ENCODE data around the gene C11orf24.
"Not testable (repeated sequence)": the region's sequence is repeated elsewhere in the genome, so short reads cannot be mapped to it uniquely, and the experiment has no call there.

Gene C11orf24

DNA sequence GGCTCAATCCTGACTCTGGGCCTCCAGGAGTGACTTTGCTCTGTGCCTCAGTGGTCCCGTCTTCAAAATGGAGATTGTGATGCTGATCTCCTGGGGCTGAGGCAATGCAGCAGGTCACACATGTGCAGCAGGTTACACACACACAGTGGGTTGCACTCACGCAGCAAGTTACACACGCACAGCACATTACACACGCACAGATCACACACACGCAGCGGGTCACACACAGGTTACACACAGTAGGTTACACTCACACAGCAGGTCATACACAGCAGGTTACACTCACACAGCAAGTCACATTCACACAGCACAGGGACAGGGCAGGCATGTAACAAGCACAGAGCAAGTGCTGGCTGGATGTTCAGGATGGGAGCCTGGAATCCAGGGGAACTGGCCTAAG is 11.3 kb downstream of the C11orf24 start:
- H3K4me1 ChIP-seq (ENCODE audit: control insufficient read depth, insufficient read depth, low read length, unreplicated experiment): peaks cover 15% of the 10 kb centered on the region
- no peaks in the 10 kb centered on the region for H3K27me3 ChIP-seq (ENCODE audit: insufficient read depth, low read length)
- H3K4me3 ChIP-seq (ENCODE audit: low read depth, low read length): no peak overlapping the region
- H3K27ac ChIP-seq (ENCODE audit: low read depth, low read length): no peak overlapping the region
- no peak overlapping the region for H2AFZ ChIP-seq (ENCODE audit: low read length, unreplicated experiment)
- H3K79me2 ChIP-seq (ENCODE audit: control insufficient read depth, insufficient read depth, low read length, unreplicated experiment): no peaks in the 10 kb centered on the region
- peaks cover 15% of the 10 kb centered on the region; the same call in 1 of the 2 replicates for H3K36me3 ChIP-seq (ENCODE audit: insufficient read depth, low read length)

DNA sequence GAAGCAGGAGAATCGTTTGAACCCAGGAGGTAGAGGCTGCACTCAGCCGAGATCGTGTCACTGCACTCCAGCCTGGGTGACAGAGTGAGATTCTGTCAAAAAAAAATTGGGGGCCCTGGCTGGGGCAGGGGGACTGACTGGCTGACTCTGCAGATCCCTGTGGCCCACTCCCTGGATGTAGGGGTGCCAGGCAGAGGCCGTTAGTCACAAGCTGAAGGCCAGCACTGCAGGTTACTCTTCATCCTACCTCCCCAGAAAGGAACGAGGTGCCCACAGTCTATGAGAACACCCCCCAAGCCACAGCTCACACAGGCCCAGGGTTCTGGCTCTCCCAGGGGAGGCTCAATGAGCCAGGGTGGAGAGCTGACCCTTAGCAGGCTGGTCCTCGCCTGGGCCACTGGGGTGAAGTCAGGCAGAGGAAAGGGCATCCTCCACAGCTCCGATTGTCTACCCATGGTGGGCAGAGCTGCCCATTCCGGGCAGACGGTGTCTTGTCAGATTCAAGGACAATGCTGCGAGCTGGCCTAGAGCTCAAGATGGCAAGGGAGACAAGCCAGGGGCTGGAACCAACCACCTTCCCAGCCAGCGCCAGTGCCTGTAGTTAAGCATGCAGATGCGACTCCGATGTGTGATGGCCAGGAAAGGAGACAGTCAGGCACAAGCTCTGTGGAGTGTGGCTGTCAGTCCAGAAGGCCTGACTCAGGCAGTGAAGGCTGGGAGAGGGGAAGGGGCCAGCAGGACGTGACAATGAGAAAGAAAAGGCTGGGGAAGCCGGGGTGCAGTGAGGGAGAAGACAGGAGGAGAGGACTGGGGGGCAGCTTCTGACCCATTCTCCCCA is 12.4 kb downstream of the C11orf24 start:
- no peaks in the 10 kb centered on the region for H3K27me3 ChIP-seq (ENCODE audit: insufficient read depth, low read length)
- peaks cover 6% of the 10 kb centered on the region; the same call in 1 of the 2 replicates for H3K36me3 ChIP-seq (ENCODE audit: insufficient read depth, low read length)
- no peak overlapping the region for H3K27ac ChIP-seq (ENCODE audit: low read depth, low read length)
- H3K79me2 ChIP-seq (ENCODE audit: control insufficient read depth, insufficient read depth, low read length, unreplicated experiment): no peaks in the 10 kb centered on the region
- no peak overlapping the region for H3K4me3 ChIP-seq (ENCODE audit: low read depth, low read length)
- no peak overlapping the region for H2AFZ ChIP-seq (ENCODE audit: low read length, unreplicated experiment)
- peaks cover 18% of the 10 kb centered on the region for H3K4me1 ChIP-seq (ENCODE audit: control insufficient read depth, insufficient read depth, low read length, unreplicated experiment)

DNA sequence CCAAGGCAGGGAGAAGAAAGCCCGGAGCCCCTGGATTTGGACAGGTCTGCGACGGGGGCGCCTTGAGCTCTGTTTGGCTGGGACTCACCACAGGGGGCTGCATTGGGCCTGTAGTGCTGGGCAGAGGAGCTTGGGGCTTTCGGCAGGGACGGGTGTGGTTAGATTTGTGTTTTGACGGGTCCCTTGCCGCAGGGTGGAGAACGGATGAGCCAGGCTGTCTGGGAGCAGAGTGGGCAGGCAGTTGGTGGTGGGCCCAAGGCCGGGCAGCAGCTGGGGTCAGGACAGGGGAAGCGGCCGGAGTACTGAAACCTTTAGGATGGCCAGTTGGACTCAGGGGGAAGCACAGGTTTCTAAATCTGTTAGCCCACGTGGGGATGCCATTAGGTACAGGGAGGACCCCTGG is 13.4 kb downstream of the C11orf24 start:
- Histone ChIP-seq H3K27ac (ENCODE audit: low read depth, low read length) (no peak overlapping the region), H3K36me3 (ENCODE audit: insufficient read depth, low read length) (peaks cover 6% of the 10 kb centered on the region; the same call in 1 of the 2 replicates), H3K27me3 (ENCODE audit: insufficient read depth, low read length) (no peaks in the 10 kb centered on the region)

DNA sequence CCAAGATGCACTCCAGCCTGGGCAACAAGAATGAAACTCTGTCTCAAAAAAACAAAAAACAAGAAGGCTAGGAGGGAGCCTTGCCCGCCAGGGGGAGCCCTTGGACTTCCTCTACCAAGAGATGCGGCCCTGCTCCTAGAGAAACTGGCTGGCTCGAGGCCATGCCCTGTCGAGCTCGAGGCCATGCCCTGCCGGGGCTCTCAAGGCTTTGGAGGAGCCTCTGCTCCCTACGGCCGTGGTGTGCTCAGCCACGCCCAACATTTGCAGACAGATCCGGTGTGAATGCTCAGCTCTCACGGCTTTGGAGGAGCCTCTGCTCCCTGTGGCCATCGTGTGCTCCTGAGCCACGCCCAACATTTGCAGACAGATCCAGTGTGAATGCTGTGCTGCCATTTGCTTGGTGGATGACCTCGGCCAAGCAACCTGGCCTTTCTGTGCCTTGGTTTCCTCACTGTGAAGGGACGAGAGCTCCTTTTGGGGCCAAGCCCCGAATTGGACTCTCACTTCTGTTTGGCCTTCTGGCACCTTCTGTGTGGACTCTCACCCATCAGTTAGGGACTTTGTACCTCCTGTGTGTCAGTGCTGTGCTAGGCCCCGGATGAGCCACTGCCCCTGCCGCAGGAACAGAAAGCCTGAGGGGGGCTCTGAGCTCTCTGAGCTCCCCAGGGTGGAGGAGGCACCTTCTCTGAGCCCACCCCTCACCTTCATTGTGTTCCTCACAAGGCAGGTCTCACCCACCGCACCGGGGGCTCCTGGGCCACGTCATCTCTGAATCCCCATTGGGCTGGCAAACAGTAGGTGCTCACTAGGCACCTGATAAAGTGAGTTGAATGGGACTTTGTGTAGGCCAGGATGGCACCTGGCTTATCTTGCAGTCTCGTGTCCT is 14.1 kb downstream of the C11orf24 start:
- H2AFZ ChIP-seq (ENCODE audit: low read length, unreplicated experiment): no peak overlapping the region
- no peak overlapping the region for H3K27ac ChIP-seq (ENCODE audit: low read depth, low read length)
- no peaks in the 10 kb centered on the region for H3K79me2 ChIP-seq (ENCODE audit: control insufficient read depth, insufficient read depth, low read length, unreplicated experiment)
- no peaks in the 10 kb centered on the region for H3K27me3 ChIP-seq (ENCODE audit: insufficient read depth, low read length)
- peaks cover 6% of the 10 kb centered on the region; the same call in 1 of the 2 replicates for H3K36me3 ChIP-seq (ENCODE audit: insufficient read depth, low read length)
- peaks cover 18% of the 10 kb centered on the region for H3K4me1 ChIP-seq (ENCODE audit: control insufficient read depth, insufficient read depth, low read length, unreplicated experiment)
- H3K4me3 ChIP-seq (ENCODE audit: low read depth, low read length): peak overlapping the region; percentile 56; the same call in 1 of the 2 replicates

More for the DNA sequence above, 13.4 kb downstream of the C11orf24 start:
- Histone ChIP-seq H3K79me2 (ENCODE audit: control insufficient read depth, insufficient read depth, low read length, unreplicated experiment) (no peaks in the 10 kb centered on the region), H2AFZ (ENCODE audit: low read length, unreplicated experiment) (no peak overlapping the region), H3K4me3 (ENCODE audit: low read depth, low read length) (no peak overlapping the region), H3K4me1 (ENCODE audit: control insufficient read depth, insufficient read depth, low read length, unreplicated experiment) (peaks cover 18% of the 10 kb centered on the region)

DNA sequence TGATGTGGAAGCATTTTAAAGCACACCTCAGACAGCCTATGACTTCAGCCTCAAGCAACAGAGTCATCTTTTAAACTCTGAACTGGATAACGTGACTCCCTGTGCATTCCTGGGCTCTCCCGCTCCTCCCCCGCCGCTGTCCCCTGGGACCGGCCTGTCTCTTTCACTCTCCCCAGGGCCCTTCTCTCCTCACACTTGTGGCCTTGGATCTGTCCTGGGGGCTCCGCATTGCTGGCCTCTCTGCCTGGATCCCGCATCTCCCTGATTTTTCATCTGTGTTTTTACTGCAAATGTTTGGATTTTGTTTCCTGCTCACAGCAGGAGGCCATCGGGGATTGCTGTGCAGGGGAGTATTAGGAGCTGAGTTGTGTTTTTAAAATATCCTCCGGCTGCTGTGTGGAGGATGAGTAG is 15.4 kb downstream of the C11orf24 start:
- Histone ChIP-seq H3K27me3 (ENCODE audit: insufficient read depth, low read length) (no peaks in the 10 kb centered on the region), H3K4me1 (ENCODE audit: control insufficient read depth, insufficient read depth, low read length, unreplicated experiment) (peaks cover 18% of the 10 kb centered on the region), H3K4me3 (ENCODE audit: low read depth, low read length) (no peak overlapping the region), H3K79me2 (ENCODE audit: control insufficient read depth, insufficient read depth, low read length, unreplicated experiment) (no peaks in the 10 kb centered on the region), H3K36me3 (ENCODE audit: insufficient read depth, low read length) (no peaks in the 10 kb centered on the region), H3K27ac (ENCODE audit: low read depth, low read length) (no peak overlapping the region), H2AFZ (ENCODE audit: low read length, unreplicated experiment) (no peak overlapping the region)

DNA sequence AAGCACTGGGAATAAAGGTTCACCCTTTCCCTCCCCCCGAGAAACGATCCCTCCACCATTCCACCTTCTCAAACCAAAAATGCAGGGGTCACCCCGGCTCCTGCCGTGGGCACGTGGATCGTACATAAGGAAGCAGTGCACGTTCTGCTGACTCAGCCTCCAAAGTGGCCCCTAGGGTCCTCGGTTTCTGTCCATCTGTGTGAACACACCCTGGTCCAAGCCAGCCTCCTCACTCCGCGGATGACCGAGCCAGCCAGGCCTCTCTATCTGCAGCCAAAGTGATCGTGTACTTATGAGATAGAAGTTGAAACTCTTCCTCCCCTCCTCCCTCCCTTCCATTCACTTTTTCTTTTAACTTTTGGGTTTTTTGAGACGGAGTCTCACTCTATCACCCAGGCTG is 16.2 kb downstream of the C11orf24 start:
- Histone ChIP-seq H2AFZ (ENCODE audit: low read length, unreplicated experiment) (no peak overlapping the region), H3K36me3 (ENCODE audit: insufficient read depth, low read length) (no peaks in the 10 kb centered on the region), H3K4me1 (ENCODE audit: control insufficient read depth, insufficient read depth, low read length, unreplicated experiment) (peaks cover 18% of the 10 kb centered on the region), H3K27ac (ENCODE audit: low read depth, low read length) (no peak overlapping the region), H3K27me3 (ENCODE audit: insufficient read depth, low read length) (no peaks in the 10 kb centered on the region), H3K4me3 (ENCODE audit: low read depth, low read length) (no peak overlapping the region), H3K79me2 (ENCODE audit: control insufficient read depth, insufficient read depth, low read length, unreplicated experiment) (no peaks in the 10 kb centered on the region)

DNA sequence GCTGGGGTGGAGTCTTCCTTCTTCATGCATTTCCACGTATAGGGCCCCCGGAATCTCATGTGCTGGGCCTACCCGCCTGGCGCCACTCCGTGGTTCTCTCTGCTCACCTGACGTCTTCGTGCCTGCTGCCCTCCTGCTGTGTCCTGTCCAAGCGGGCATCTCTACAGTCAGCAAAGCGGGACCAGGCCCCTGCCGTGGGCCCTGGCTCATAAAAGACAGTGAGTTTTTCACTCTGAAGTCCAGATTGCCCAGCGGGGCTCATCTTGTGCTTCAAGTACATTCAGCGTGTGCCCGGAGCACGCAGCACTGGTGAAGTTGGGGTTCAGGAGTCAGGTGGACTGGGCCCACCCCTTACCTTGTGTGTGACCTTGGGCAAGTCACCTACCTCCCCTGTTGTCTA is 17.4 kb downstream of the C11orf24 start:
- Histone ChIP-seq H2AFZ (ENCODE audit: low read length, unreplicated experiment) (no peak overlapping the region), H3K4me3 (ENCODE audit: low read depth, low read length) (no peak overlapping the region), H3K27ac (ENCODE audit: low read depth, low read length) (no peak overlapping the region), H3K27me3 (ENCODE audit: insufficient read depth, low read length) (no peaks in the 10 kb centered on the region), H3K4me1 (ENCODE audit: control insufficient read depth, insufficient read depth, low read length, unreplicated experiment) (peaks cover 18% of the 10 kb centered on the region), H3K79me2 (ENCODE audit: control insufficient read depth, insufficient read depth, low read length, unreplicated experiment) (no peaks in the 10 kb centered on the region), H3K36me3 (ENCODE audit: insufficient read depth, low read length) (no peaks in the 10 kb centered on the region)

DNA sequence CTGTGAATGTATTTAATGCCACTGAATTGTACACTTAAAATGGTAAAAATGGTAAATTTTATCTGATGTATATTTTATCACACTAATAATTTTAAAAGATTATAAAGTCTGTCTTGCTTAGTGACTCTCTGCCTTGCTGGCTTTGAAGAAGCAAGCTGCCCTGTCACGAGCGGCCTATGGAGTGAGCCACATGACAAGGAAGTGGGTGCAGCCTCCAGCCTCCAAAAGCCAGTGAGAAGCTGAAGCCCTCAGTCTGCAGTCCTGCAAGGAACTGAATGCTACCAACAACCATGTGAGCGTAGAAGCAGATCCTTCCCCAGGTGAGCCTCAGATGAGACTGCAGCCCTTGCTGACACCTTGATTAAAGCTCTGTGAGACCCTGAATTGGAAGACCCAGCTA is 20.0 kb downstream of the C11orf24 start:
- Histone ChIP-seq H3K27ac (ENCODE audit: low read depth, low read length) (no peak overlapping the region), H2AFZ (ENCODE audit: low read length, unreplicated experiment) (no peak overlapping the region), H3K4me3 (ENCODE audit: low read depth, low read length) (no peak overlapping the region), H3K27me3 (ENCODE audit: insufficient read depth, low read length) (no peaks in the 10 kb centered on the region), H3K36me3 (ENCODE audit: insufficient read depth, low read length) (no peaks in the 10 kb centered on the region), H3K79me2 (ENCODE audit: control insufficient read depth, insufficient read depth, low read length, unreplicated experiment) (no peaks in the 10 kb centered on the region), H3K4me1 (ENCODE audit: control insufficient read depth, insufficient read depth, low read length, unreplicated experiment) (peaks cover 15% of the 10 kb centered on the region)

DNA sequence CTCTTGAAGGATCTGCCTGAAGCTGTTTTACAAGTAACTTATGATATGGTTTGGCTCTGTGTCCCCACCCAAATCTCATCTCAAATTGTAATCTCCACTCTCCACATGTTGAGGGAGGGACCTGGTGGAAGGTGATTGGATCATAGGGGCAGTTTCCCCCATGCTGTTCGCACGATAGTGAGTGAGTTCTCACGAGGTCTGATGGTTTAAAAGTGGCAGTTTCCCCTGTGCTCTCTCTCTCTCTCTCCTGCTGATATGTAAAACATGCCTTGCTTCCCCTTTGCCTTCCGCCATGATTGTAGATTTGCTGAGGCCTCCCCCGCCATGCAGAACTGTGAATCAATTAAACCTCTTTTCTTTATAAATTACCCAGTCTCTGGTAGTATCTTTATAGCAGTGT is 26.9 kb downstream of the C11orf24 start:
- H3K27ac ChIP-seq (ENCODE audit: low read depth, low read length); H3K4me1 ChIP-seq (ENCODE audit: control insufficient read depth, insufficient read depth, low read length, unreplicated experiment); H2AFZ ChIP-seq (ENCODE audit: low read length, unreplicated experiment); H3K36me3 ChIP-seq (ENCODE audit: insufficient read depth, low read length); H3K79me2 ChIP-seq (ENCODE audit: control insufficient read depth, insufficient read depth, low read length, unreplicated experiment); H3K27me3 ChIP-seq (ENCODE audit: insufficient read depth, low read length); H3K4me3 ChIP-seq (ENCODE audit: low read depth, low read length): not testable (repeated sequence)

DNA sequence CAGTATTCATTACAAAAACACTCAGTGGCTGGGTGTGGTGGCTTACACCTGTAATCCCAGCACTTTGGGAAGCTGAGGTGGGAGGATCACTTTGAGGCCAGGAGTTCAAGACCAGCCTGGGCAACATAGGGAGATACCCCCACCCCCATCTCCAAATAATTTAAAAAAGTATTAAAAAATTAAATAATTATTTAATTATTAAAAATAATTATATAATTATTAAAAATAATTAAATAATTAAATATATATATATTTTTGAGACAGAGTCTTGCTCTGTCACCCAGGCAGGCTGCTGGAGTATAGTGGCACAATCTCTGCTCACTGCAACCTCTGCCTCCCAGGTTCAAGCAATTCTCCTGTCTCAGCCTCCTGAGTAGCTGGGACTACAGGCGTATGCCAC is 27.9 kb downstream of the C11orf24 start:
- not testable (repeated sequence) for H2AFZ ChIP-seq (ENCODE audit: low read length, unreplicated experiment); H3K4me1 ChIP-seq (ENCODE audit: control insufficient read depth, insufficient read depth, low read length, unreplicated experiment); H3K79me2 ChIP-seq (ENCODE audit: control insufficient read depth, insufficient read depth, low read length, unreplicated experiment); H3K4me3 ChIP-seq (ENCODE audit: low read depth, low read length); H3K36me3 ChIP-seq (ENCODE audit: insufficient read depth, low read length); H3K27me3 ChIP-seq (ENCODE audit: insufficient read depth, low read length); H3K27ac ChIP-seq (ENCODE audit: low read depth, low read length)

Measured in ACC112 (cell line).